ENCODE measurements around the gene CLDN19.

CLDN19 gene

GRCh38 chr1:42739753-42740700 lies at the start of gene CLDN19:
TSS of gene CLDN19 (minus strand) at chr1:42740236. CDS start at chr1:42740063, 173 bp downstream.
- no peak for DNase-seq

DNA sequence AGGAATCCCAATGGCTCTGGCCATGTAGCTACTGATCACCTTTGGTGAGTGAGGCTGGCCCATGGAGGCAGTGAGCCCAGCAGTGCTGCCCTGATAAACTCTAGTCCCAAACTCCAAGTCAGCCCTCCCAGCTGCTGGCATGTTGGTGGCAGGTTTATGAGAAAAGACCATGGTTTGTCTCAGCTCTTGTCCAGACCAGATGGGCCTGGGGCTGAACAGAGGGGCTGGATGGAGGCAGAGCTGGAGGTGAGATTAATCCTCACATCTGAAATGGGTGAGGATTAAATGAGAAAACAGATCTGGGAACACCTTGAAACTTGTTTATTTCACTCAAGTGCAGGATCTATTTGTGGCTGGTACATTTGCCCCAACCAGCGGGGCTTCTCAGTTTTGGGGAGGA lies 48.0 kb upstream of the CLDN19 start:
- DNase-seq, result no peak

DNA sequence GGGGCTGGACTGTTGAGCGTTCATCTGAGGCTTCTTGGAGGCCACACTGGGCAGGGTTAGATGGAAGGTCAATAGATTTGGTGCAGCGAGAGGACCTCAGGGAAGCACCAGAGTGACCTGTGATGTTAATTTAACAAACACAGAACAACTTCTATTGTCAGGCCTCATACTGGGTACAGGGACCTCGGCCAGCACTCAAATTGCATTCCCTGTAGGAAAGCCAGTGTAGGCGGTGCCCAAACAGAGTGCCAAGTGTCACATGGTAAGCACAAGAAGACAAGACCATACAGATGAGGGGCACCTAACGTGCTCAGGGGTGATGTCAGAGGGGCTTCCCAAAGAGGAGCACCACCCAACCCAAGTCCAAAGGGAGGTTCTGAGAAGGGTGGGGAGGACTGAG lies 46.1 kb upstream of the CLDN19 start:
- DNase-seq, result no peak

DNA sequence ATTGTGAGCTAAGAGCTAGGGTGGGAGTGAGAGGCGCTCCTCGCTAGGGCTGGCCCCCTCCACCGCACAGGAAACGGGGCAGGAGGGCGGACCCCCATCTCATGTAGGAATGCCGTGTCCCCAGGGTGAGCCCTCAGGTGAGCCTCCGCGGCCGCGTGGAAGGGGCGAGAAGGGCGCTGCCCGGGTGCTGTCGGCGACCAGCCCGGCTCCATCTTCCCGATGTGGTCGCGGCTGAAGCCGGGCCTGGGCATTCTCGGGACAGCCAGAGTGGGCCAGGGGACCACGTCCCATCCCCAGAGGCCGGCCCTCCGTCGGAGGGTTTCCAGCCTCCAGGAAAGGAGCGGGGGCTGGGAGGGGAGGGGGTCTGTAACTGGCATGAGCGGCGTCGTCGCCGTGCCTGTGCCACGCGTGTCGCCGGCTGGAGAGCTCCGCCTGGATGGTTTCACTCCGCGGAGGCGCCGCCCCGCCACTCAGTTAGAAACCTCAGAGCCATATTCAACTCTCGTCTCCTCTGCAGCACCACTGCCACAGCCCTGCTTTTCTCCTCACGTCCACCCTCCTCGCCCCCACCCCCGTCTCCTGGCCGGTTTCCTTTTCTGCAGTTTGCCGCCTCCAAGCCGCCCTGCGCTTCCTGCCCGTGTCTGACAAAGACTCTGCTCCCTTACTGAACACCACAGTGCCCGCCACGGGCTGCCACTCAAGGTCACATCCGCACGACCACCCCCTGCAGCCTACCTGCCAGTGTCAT lies 45.1 kb upstream of the CLDN19 start, which contains the start of gene TMEM269:
TMEM269 (plus strand) TSS at position 46 of the 748 bp plus-strand sequence. CDS start 4,903 bp downstream, outside the sequence.
- no peak for DNase-seq

GRCh38 chr1:42784547-42784945 lies 44.5 kb upstream of the CLDN19 start:
- no peak for DNase-seq

GRCh38 chr1:42783092-42783491 lies 43.1 kb upstream of the CLDN19 start:
- DNase-seq, result no peak

DNA sequence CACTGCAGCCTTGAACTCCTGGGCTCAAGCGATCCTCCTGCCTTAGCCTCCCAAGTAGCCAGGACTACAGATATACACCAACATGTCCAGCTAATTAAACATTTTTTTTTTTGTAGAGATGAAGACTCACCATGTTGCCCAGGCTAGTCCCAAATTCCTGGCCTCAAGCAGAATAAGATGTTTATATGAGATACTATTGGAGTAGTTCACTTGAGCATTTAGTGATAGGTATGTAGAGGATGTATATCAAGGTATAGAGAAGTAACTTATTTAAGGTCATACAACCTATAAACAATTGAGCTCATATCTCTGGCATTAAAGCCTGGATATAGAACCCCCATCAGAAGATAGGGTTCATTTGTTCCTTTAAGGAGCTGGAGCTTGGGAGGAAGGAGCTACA lies 40.1 kb upstream of the CLDN19 start:
- no peak for DNase-seq

DNA sequence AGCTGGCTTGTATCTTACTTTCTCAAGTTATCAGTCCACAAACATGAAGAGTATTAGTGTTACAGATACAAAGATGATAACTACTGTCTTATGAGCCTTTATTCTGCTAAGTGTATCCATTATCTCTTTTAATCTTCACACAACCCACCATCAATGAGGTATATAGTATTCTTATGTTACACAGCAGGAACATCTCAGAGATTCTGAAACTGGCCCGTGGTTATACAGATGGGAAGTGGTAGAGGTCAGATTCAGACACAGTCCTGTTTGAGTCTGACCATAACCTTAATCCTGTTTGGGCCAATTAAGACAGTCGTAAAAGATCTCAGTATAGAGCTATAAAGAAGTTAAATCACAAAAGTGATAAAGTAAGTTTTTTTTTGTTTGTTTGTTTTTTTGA lies 39.7 kb upstream of the CLDN19 start:
- DNase-seq, result no peak

GRCh38 chr1:42777852-42778251 lies 37.8 kb upstream of the CLDN19 start:
- DNase-seq, result no peak

DNA sequence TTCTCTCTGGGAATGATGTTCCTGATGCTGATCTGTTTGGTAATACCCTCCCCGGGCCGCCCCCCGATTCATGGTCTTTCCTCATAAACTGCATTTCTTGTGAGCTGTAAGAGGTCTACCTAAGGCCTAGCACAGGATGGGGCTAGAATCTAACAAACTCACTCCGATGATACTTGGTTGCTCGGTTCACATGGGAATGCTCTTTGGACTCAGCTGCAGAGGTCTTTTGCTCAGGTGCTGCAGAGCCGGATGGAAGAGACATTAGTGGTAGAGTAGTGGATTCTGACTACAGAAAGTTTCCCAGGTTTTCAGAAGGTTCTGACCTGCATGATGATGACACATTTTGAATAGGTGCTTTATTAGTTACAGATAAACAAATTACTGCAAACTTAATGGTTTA lies 36.5 kb upstream of the CLDN19 start:
- no peak for DNase-seq

DNA sequence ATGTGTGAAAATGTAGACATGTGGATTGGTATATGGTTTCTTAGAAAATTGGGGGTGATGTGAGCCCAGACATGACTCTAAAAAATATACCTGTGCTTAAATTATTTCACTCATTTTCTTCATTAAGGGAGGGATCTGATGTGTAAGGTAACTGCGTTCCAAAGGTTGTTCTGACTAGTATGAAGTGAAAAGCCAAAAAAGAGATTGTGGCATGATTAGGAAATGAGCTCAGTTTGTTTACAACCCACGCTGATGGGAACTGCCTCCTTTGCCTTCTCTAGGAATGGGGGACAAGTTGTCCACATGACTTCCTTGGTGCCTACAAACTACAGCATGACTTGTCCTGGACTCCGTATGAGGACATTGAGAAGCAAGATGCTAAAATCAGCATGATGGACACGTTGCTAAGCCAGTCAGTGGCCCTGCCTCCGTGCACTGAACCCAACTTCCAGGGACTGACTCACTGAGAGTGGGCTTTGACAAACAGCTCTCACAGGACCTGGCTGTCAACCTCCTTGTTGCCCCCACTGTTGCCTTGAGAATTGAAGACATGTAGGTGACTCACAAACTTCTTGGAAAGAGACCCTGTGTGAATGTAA lies 35.0 kb upstream of the CLDN19 start:
- no peak for DNase-seq

GRCh38 chr1:42773420-42773819 lies 33.4 kb upstream of the CLDN19 start:
- DNase-seq, result no peak

- DNase-seq, result no peak
Observed at GRCh38 chr1:42769811-42770210, 29.8 kb upstream of the CLDN19 start.

GRCh38 chr1:42768172-42768571 lies 28.1 kb upstream of the CLDN19 start:
- no peak for DNase-seq

DNA sequence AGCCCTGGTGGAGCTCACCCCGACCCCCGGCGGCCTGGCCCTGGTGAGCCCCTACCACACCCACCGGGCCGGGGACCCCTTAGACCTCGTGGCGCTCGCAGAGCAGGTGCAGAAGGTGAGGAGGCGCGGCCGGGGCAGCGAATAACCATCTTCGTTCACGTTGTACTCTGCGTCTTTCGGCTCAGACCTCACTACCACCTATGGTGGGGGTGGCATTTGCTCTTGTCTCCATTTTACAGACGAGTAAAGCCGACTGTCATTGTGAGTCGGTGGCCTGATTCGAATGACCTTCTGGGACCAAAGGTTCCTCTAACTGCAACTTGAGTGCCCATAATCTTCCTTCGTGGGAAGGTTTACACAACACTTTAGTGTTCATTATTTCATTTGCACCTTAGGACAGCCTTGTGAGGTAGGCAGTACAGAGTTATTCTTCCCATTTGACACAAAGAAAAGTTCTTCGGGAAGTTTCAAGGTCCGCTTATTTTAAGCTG lies 27.5 kb upstream of the CLDN19 start:
- DNase-seq, result no peak

DNA sequence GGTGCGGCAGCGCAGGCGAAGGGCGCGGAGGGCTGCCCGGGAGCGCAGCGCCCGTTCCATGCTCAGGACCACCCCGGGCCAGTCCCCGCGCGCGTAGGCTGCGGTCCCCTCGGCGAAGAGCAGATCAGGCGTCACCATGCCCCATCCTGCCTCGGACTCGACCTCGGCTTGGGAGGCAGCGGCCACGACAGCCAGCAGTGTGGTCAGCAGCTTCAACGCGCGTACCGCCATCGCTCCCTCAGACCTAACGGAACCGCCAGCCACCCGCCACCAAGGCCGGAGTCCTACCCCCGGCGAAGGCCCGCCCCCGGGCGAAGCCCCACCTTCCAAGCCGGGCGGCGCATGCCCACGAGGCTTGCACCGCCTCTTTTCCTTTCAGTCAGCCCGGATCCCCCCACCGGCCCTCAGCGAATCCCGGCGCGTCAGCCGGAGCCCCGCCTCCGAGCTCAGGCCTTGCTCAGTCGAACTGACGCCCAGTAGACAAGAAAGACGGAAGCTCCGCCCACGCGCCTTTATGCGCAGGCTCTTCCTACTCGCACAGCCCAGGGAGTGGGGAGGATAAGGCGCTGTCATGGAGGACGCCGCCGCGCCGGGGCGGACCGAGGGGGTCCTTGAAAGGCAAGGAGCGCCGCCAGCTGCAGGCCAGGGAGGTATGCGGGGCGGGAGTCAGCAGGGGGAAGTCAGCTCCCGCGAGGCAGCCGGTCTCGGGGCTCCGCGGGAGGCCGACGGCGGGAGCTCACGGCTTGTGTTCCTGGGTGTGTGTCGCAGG lies 26.9 kb upstream of the CLDN19 start, which contains the start of the genes C1orf50 and P3H1:
C1orf50 (plus strand) TSS at position 509 of the 769 bp plus-strand sequence; CDS start at position 572, 63 bp downstream.
P3H1 (minus strand) TSS at position 288 of the 769 bp plus-strand sequence; CDS start at position 231, 57 bp downstream.
- DNase-seq, result peak; percentile 97 to 99

- peak in 1 of 2 experiments; percentile 29 for DNase-seq
Observed at GRCh38 chr1:42765832-42766740, 26.1 kb upstream of the CLDN19 start.

- DNase-seq, result no peak
Observed at GRCh38 chr1:42765269-42765668, 25.2 kb upstream of the CLDN19 start.

GRCh38 chr1:42762269-42762668 lies 22.2 kb upstream of the CLDN19 start:
- no peak for DNase-seq

- no peak for DNase-seq
Observed at GRCh38 chr1:42761567-42761966, 21.5 kb upstream of the CLDN19 start.

DNA sequence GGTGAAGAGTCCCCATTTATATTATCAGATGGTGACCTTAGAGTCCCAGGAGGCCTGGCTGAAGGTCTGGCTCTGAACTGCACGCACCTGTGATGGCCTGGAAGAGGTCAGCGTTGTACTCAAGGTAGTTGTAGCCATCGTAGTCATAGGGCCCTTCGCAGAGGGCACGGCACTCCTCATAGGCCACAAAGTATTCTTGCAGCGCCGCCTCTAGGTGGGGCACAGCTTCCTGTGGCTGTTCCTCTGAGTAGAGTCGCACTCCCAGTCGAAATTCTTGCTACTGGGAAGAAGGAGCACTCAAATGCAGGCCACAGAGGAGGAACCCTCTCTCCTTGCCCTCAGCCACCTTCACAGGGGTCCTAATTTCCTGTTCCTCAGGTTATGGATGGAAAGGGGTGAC lies 19.1 kb upstream of the CLDN19 start:
- DNase-seq, result no peak

All from NCI-H187 (cell line).